Stimulated activated naive CD8-positive, alpha-beta T cell treated with anti-CD3 and anti-CD28 coated beads, Interleukin-15, Interleukin-2, amounts not matched to agents 100 ng/mL and 50 ng/mL, for 24 hours (primary cell): ENCODE measurements around the gene FLNC.

ENCODE experiments used
- H3K27ac Mint-ChIP-seq: one replicate; pipeline ENCODE4 v1.8.0; 2021; ENCODE audit warnings: mild to moderate bottlenecking, mixed read lengths
- H3K27me3 Mint-ChIP-seq: one replicate; pipeline ENCODE4 v1.8.0; 2021; ENCODE audit warnings: mixed read lengths
- H3K36me3 Mint-ChIP-seq: one replicate; pipeline ENCODE4 v1.8.0; 2021; ENCODE audit warnings: low read depth, mixed read lengths
- H3K4me1 Mint-ChIP-seq: one replicate; pipeline ENCODE4 v1.8.0; 2021; ENCODE audit warnings: low read depth, mixed read lengths
- H3K4me3 Mint-ChIP-seq: one replicate; pipeline ENCODE4 v1.8.0; 2021; ENCODE audit warnings: mild to moderate bottlenecking, mixed read lengths
- H3K9me3 Mint-ChIP-seq: one replicate; pipeline ENCODE4 v1.8.0; 2021; ENCODE audit warnings: mixed read lengths

The FLNC gene

GRCh38 chr7:128842674-128843641 lies 12.8 kb downstream of the FLNC start:
- Mint-ChIP-seq H3K27ac (peak overlapping the region; percentile 52), H3K9me3 (no peaks in the 10 kb centered on the region), H3K4me3 (no peak overlapping the region), H3K36me3 (no peaks in the 10 kb centered on the region), H3K4me1 (no peaks in the 10 kb centered on the region), H3K27me3 (no peaks in the 10 kb centered on the region)

GRCh38 chr7:128843938-128844621 lies 13.9 kb downstream of the FLNC start:
- no peak overlapping the region for H3K4me3 Mint-ChIP-seq
- H3K27ac Mint-ChIP-seq, result no peak overlapping the region
- H3K4me1 Mint-ChIP-seq, result no peaks in the 10 kb centered on the region
- H3K9me3 Mint-ChIP-seq, result no peaks in the 10 kb centered on the region
- H3K27me3 Mint-ChIP-seq, result no peaks in the 10 kb centered on the region
- no peaks in the 10 kb centered on the region for H3K36me3 Mint-ChIP-seq

- no peak overlapping the region for H3K4me3 Mint-ChIP-seq
- no peak overlapping the region for H3K27ac Mint-ChIP-seq
- H3K9me3 Mint-ChIP-seq, result no peaks in the 10 kb centered on the region
- H3K27me3 Mint-ChIP-seq, result no peaks in the 10 kb centered on the region
- no peaks in the 10 kb centered on the region for H3K4me1 Mint-ChIP-seq
- no peaks in the 10 kb centered on the region for H3K36me3 Mint-ChIP-seq
Measured at GRCh38 chr7:128844777-128845311, 14.6 kb downstream of the FLNC start.

GRCh38 chr7:128845475-128845874 lies 15.3 kb downstream of the FLNC start:
- no peaks in the 10 kb centered on the region for H3K36me3 Mint-ChIP-seq
- no peak overlapping the region for H3K27ac Mint-ChIP-seq
- no peaks in the 10 kb centered on the region for H3K4me1 Mint-ChIP-seq
- H3K4me3 Mint-ChIP-seq, result no peak overlapping the region
- H3K9me3 Mint-ChIP-seq, result no peaks in the 10 kb centered on the region
- H3K27me3 Mint-ChIP-seq, result no peaks in the 10 kb centered on the region

GRCh38 chr7:128845987-128846386 lies 15.8 kb downstream of the FLNC start:
- H3K4me3 Mint-ChIP-seq, result no peak overlapping the region
- no peaks in the 10 kb centered on the region for H3K27me3 Mint-ChIP-seq
- no peaks in the 10 kb centered on the region for H3K4me1 Mint-ChIP-seq
- H3K36me3 Mint-ChIP-seq, result no peaks in the 10 kb centered on the region
- no peak overlapping the region for H3K27ac Mint-ChIP-seq
- no peaks in the 10 kb centered on the region for H3K9me3 Mint-ChIP-seq

GRCh38 chr7:128846781-128847444 lies 16.7 kb downstream of the FLNC start:
- H3K4me3 Mint-ChIP-seq, result no peak overlapping the region
- no peak overlapping the region for H3K27ac Mint-ChIP-seq
- H3K36me3 Mint-ChIP-seq, result no peaks in the 10 kb centered on the region
- no peaks in the 10 kb centered on the region for H3K9me3 Mint-ChIP-seq
- no peaks in the 10 kb centered on the region for H3K27me3 Mint-ChIP-seq
- H3K4me1 Mint-ChIP-seq, result no peaks in the 10 kb centered on the region

- Mint-ChIP-seq H3K27ac (no peak overlapping the region), H3K4me3 (no peak overlapping the region), H3K4me1 (no peaks in the 10 kb centered on the region), H3K36me3 (no peaks in the 10 kb centered on the region), H3K27me3 (no peaks in the 10 kb centered on the region), H3K9me3 (no peaks in the 10 kb centered on the region)
Measured at GRCh38 chr7:128847721-128848211, 17.6 kb downstream of the FLNC start.

GRCh38 chr7:128848289-128849155 lies 18.3 kb downstream of the FLNC start:
- Mint-ChIP-seq H3K27ac (no peak overlapping the region), H3K9me3 (no peaks in the 10 kb centered on the region), H3K27me3 (no peaks in the 10 kb centered on the region), H3K4me3 (no peak overlapping the region), H3K36me3 (no peaks in the 10 kb centered on the region), H3K4me1 (no peaks in the 10 kb centered on the region)

- Mint-ChIP-seq H3K27ac (no peak overlapping the region), H3K9me3 (no peaks in the 10 kb centered on the region), H3K4me3 (no peak overlapping the region), H3K36me3 (no peaks in the 10 kb centered on the region), H3K4me1 (no peaks in the 10 kb centered on the region), H3K27me3 (no peaks in the 10 kb centered on the region)
Measured at GRCh38 chr7:128849156-128849515, 18.9 kb downstream of the FLNC start.

GRCh38 chr7:128849804-128850490 lies 19.7 kb downstream of the FLNC start:
- Mint-ChIP-seq H3K4me1 (no peaks in the 10 kb centered on the region), H3K4me3 (no peak overlapping the region), H3K27me3 (no peaks in the 10 kb centered on the region), H3K9me3 (no peaks in the 10 kb centered on the region), H3K36me3 (no peaks in the 10 kb centered on the region), H3K27ac (no peak overlapping the region)

GRCh38 chr7:128852537-128853254 lies 22.5 kb downstream of the FLNC start:
- no peak overlapping the region for H3K27ac Mint-ChIP-seq

GRCh38 chr7:128853799-128854198 lies 23.6 kb downstream of the FLNC start:
- Mint-ChIP-seq H3K27me3 (no peaks in the 10 kb centered on the region), H3K4me1 (no peaks in the 10 kb centered on the region), H3K36me3 (no peaks in the 10 kb centered on the region), H3K9me3 (no peaks in the 10 kb centered on the region), H3K4me3 (no peak overlapping the region), H3K27ac (no peak overlapping the region)

More at GRCh38 chr7:128852537-128853254, 22.5 kb downstream of the FLNC start:
- Mint-ChIP-seq H3K4me3 (no peak overlapping the region), H3K27me3 (no peaks in the 10 kb centered on the region), H3K36me3 (no peaks in the 10 kb centered on the region), H3K9me3 (no peaks in the 10 kb centered on the region), H3K4me1 (no peaks in the 10 kb centered on the region)

GRCh38 chr7:128854396-128854795 lies 24.2 kb downstream of the FLNC start:
- Mint-ChIP-seq H3K9me3 (no peaks in the 10 kb centered on the region), H3K27me3 (no peaks in the 10 kb centered on the region), H3K36me3 (no peaks in the 10 kb centered on the region), H3K4me1 (no peaks in the 10 kb centered on the region), H3K27ac (no peak overlapping the region), H3K4me3 (no peak overlapping the region)
